AG04450 (cell line): ENCODE results near the gene FLOT2. TPM values are rescaled to one million over a fixed set of nuclear protein-coding genes. Genes with fewer than 3 reads are reported as not detected.

ENCODE experiments used
- CTCF ChIA-PET: fragments of 300-600, 350-600 bp; formaldehyde crosslinking; extraction: SDS; loops from one replicate; lab custom pipeline; 2022; ENCODE audit warnings: antibody characterized with exemption, inconsistent platforms; lab: Charles Lee
- POLR2A ChIA-PET: fragments of 350-600 bp; formaldehyde crosslinking; extraction: SDS; loops from one replicate; lab custom pipeline; 2021; ENCODE audit warnings: antibody characterized with exemption, inconsistent platforms; lab: Yijun Ruan, JAX
- DNase-seq: peaks from one replicate; pipeline ENCODE4 v3.0.0-alpha.2; 2011; ENCODE audit warnings: low read depth, low spot score
- H3K27ac ChIP-seq: one replicate; pipeline ENCODE4 v1.5.1; 2012; ENCODE audit warnings: low read depth, low read length, control low read depth
- H3K27me3 ChIP-seq: one replicate; pipeline ENCODE4 v1.6.0; 2012; ENCODE audit warnings: low read length; ENCODE audit not compliant: control insufficient read depth, insufficient read depth
- H3K4me3 ChIP-seq: 2 replicates; pipeline ENCODE4 v1.5.1; 2011; ENCODE audit warnings: mild to moderate bottlenecking, low read depth, low read length, control low read depth
- H3K9me3 ChIP-seq: 2 replicates; pipeline ENCODE4 v1.5.1; 2012; ENCODE audit warnings: low read length; ENCODE audit not compliant: control insufficient read depth, insufficient read depth
- polyA minus RNA-seq: library from RNA; depleted of rRNA, polyadenylated mRNA; stranded (reverse); fragments of >200 nt; gene quantifications from 2 replicates; pipeline ENCODE4 v1.2.3, GENCODE V29; 2011; rRNA and poly(A)+ RNA removed
- polyA plus RNA-seq: library from polyadenylated mRNA; depleted of rRNA; stranded (reverse); fragments of >200 nt; gene quantifications from 2 replicates; pipeline ENCODE4 v1.2.3, GENCODE V29; 2011; rRNA removed
- TF ChIP-seq, protein P1 (sequence below): IDR thresholded peaks from 2 replicates; pipeline ENCODE4 v1.5.1; 2011; ENCODE audit warnings: low read depth, low read length, control low read depth, inconsistent platforms

FLOT2 gene, protein sequence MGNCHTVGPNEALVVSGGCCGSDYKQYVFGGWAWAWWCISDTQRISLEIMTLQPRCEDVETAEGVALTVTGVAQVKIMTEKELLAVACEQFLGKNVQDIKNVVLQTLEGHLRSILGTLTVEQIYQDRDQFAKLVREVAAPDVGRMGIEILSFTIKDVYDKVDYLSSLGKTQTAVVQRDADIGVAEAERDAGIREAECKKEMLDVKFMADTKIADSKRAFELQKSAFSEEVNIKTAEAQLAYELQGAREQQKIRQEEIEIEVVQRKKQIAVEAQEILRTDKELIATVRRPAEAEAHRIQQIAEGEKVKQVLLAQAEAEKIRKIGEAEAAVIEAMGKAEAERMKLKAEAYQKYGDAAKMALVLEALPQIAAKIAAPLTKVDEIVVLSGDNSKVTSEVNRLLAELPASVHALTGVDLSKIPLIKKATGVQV
- polyA plus RNA-seq (80.5 and 83.9 TPM in 2 replicates), polyA minus RNA-seq (87.8 and 106 TPM in 2 replicates)

DNA sequence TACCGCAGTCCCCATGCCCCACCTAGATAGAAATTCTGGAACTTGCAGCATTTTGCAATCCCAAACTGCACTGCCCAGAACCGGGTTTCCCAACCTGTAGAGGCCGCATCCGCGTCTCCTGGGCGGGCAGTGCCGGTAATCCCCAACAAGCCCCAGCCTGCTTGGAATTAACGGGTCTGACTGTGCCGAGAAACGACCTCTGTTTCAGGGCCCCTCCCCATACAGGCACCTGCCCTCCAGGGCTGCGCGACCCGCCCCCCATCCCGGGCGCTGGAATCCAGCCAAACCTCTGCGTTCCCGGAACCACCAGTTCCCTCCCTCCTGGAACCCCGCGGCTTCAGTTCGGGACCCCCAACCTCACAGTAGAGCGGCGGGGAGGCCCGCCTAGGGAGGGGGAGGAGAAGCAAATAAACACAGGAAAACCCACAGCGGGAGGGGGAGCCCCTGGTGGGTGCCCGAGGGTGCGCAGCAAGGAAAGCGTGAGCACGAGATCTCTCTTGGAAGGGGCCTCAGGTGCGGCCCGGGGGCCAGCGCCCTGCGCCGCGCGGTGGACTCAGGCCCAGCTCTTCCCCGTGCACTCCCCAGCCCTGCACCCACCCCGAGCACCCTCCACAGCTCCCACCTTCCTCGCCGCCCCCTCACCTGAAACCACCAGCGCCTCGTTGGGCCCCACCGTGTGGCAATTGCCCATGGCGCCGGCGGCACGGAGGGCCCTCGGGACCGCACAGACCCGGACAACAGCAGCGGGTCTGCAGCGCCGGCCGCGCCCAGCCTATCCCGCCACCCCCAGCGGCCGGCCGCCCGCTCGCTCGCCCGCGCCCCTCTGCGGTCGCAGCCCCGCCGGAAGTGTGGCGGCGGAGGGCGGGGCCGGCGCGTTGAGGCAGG lies at the start of gene FLOT2:
Gene FLOT2 (minus strand): TSS at position 850 of the 885 bp plus-strand sequence. CDS start 159 bp downstream, at position 691.
- POLR2A ChIA-PET: interaction anchor here (0.6 to 1.8 kb wide), 5 partner anchors 30 to 178 kb away, joined by 3 to 5 read pairs (median 3); partner anchors contain the start of genes RPL23A and TLCD1
- H3K4me3 ChIP-seq: peak within 1 kb of the TSS; percentile 83
- CTCF ChIA-PET: interaction anchor here (5.4 kb wide), 1 partner anchor 133 kb away, joined by 46 read pairs; no protein-coding TSS in a partner anchor
- H3K9me3 ChIP-seq: peaks cover 5% of the 10 kb centered on the region; the same call in 1 of the 2 replicates
- H3K27me3 ChIP-seq: no peaks in the 10 kb centered on the region
- peak within 1 kb of the TSS; percentile 11 for H3K27ac ChIP-seq
- DNase-seq: no peak
- TF ChIP-seq, protein P1, sequence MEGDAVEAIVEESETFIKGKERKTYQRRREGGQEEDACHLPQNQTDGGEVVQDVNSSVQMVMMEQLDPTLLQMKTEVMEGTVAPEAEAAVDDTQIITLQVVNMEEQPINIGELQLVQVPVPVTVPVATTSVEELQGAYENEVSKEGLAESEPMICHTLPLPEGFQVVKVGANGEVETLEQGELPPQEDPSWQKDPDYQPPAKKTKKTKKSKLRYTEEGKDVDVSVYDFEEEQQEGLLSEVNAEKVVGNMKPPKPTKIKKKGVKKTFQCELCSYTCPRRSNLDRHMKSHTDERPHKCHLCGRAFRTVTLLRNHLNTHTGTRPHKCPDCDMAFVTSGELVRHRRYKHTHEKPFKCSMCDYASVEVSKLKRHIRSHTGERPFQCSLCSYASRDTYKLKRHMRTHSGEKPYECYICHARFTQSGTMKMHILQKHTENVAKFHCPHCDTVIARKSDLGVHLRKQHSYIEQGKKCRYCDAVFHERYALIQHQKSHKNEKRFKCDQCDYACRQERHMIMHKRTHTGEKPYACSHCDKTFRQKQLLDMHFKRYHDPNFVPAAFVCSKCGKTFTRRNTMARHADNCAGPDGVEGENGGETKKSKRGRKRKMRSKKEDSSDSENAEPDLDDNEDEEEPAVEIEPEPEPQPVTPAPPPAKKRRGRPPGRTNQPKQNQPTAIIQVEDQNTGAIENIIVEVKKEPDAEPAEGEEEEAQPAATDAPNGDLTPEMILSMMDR: peak; percentile 37

DNA sequence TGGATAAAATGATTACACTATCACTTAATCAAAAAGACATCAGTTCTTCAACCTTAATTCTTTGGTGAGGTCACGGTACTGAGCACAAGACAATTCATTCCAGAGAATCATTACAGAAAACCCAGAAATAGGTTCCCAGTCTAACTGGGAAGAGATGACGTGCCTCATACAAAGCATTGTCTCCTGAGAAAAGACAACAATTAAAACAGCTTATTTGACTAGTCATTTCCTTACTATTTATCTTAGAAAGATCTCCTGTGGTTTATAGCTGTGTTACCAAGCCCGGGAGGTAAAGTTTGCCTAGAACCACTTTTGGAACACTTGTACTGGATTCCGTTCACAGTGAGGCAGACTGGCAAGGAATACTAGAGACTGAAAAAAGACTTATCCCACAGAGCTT lies 48.7 kb upstream of the FLOT2 start:
- no peaks in the 10 kb centered on the region for H3K27me3 ChIP-seq
- DNase-seq: no peak
- CTCF ChIA-PET: interaction anchor here (1.9 to 2.1 kb wide), 2 partner anchors 183 to 219 kb away, joined by 12 to 13 read pairs; no protein-coding TSS in a partner anchor
- H3K27ac ChIP-seq: no peak overlapping the region
- POLR2A ChIA-PET: no interaction called here
- TF ChIP-seq, protein P1: no peak
- H3K4me3 ChIP-seq: no peak overlapping the region
- H3K9me3 ChIP-seq: peaks cover 3% of the 10 kb centered on the region; the same call in 1 of the 2 replicates

DNA sequence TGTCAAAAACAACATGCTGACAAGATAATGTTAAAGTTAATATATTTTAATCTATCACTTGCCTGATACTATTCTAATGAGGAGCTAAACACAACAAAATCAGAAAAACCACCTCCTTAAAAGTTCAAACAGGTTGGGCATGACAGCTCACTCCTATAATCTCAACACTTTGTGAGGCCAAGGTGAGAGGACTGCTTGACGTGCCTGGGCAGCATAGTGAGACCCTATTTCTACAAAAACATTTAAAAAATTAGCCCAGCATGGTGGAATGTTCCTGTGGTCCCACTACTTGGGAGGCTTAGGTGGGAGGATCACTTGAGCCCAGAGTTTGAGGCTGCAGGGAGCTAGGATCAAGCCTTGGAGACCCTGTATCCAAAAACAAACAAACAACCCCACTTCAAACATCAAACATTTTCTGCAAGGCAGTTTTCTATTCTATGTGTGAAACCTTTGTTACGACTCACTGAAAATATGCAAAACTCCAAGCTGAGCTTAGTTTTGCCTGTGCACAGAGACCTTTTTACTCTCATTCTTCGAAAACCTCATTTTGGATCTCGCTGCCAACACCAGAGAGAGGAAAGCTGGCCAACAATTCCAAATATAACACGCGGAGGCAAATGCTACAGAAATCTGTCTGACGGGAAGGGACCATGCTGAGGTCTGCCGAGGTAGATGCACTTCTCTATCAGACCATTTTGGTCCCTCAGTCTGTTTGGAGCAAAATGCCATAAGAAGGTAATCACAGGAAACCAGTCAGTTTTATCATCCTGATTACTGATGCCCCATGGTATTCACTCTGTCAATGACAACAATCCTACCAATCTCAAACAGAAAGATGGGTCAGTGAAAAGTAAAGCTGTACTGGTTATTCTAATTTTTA lies 47.6 kb upstream of the FLOT2 start:
- no peak for DNase-seq
- TF ChIP-seq, protein P1: no peak
- CTCF ChIA-PET: interaction anchor here (1.0 to 2.1 kb wide), 3 partner anchors 181 to 218 kb away, joined by 3 to 13 read pairs (median 12); no protein-coding TSS in a partner anchor
- H3K4me3 ChIP-seq: no peak overlapping the region; the same call in 1 of the 2 replicates
- no peaks in the 10 kb centered on the region for H3K27me3 ChIP-seq
- H3K27ac ChIP-seq: peak overlapping the region; percentile 31
- peaks cover 3% of the 10 kb centered on the region; the same call in 1 of the 2 replicates for H3K9me3 ChIP-seq
- POLR2A ChIA-PET: interaction anchor here (0.7 kb wide), 1 partner anchor 48 kb away, joined by 3 read pairs; no protein-coding TSS in a partner anchor

GRCh38 chr17:28944343-28944742 lies 46.8 kb upstream of the FLOT2 start:
- POLR2A ChIA-PET: no interaction called here
- TF ChIP-seq, protein P1: no peak
- Histone ChIP-seq H3K27ac (no peak overlapping the region), H3K9me3 (no peaks in the 10 kb centered on the region; the same call in 1 of the 2 replicates), H3K27me3 (no peaks in the 10 kb centered on the region), H3K4me3 (no peak overlapping the region)
- DNase-seq: no peak
- CTCF ChIA-PET: interaction anchor here (1.9 kb wide), 1 partner anchor 181 kb away, joined by 12 read pairs; no protein-coding TSS in a partner anchor
